ENCODE results near the gene BRPF1.
"Not testable (repeated sequence)": the region's sequence is repeated elsewhere in the genome, so short reads cannot be mapped to it uniquely, and the experiment has no call there.

The BRPF1 gene

DNA sequence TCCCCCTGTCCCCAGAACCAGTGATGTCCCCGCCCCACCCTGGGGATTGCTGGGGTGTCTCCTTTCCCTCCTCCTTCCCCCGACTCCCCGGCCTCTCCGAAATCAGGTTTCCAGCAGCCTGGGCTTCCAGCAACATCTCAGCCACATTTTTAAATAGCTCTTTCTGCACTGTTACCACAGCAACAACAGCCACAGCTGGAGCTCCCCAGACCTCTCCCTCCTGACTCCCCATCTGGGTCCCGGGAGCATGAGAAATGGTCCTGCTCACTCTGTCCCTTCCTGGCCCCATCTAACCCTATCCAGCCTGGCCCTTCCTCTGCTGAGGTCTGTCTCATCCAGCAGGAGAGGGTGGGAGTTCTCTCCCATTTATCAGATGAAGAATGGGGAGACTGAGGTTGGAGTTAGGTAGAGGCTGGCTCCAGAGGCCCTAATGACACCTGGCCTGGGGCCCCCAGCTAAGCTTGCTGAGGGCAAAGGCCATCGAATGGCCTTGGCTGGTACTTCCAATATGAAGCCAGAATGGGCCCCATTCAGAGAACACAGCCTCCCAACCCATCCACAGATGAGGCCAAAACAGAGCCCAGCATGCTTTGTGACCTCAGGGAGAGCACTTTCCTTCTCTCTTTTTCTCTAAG is 36.7 kb downstream of the BRPF1 start:
- no peak for DNase-seq

DNA sequence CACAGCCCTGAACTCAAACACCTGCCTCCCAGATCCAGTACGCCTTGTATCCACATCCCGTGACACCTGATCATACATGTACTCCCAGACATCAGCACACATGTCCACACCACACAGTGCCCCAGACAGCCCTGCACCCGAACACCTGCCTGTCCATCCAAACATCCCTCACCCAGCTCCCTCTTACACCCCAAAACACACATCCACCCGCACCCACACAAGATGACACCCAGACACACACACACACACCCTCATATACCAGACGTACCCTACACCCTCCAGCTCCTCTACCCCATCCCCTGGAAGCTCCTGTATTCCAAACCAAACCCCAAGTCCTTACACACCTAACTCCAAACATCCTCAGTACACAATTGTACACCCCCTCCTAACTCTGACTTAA is 37.5 kb downstream of the BRPF1 start:
- DNase-seq, result no peak

DNA sequence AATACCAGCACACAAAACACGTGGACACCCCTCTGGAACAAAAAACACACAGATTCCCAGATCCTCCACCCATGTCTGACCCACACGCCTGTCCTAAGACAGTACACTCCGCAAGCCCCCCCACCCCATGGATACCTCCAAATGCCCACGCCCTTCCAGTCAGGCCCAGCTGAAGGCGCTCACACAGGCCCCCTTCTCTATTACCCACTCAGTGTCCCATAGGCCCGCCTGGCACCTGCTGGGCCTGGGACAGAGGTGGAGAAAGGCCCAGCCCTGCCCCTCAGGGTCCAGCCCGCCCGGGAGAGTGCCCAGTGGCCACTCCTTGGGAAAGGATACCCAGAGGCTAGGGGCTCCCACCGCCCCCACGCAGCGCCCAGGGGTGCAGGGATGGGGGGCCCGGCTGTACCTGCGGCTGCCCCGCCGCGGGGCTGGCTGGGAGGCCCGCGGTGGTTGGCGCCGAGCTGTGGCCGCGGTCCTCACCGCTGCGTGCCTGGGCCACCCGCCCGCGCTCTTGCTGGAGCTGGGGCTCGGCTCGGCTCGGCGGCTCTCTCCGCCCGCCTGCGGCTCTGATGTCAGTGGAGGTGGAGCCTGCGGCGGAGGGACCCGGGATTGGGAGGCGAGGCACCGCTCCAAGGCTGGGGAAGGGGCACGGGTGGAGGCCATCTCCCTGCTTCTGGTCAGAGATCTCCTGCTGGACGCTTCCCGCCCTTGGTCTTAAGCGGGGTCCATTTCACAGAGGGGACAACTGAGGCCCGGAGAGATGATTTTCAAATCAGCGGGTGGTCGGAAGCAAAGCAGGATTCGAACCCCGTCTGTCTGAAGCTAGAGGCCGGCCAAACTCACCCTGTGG is 38.1 kb downstream of the BRPF1 start, which contains the start of gene CAMK1:
Gene CAMK1 (minus strand): TSS at position 522 of the 850 bp plus-strand sequence. CDS start 2,198 bp downstream, outside the sequence.
- DNase-seq, result peak; percentile 84

DNA sequence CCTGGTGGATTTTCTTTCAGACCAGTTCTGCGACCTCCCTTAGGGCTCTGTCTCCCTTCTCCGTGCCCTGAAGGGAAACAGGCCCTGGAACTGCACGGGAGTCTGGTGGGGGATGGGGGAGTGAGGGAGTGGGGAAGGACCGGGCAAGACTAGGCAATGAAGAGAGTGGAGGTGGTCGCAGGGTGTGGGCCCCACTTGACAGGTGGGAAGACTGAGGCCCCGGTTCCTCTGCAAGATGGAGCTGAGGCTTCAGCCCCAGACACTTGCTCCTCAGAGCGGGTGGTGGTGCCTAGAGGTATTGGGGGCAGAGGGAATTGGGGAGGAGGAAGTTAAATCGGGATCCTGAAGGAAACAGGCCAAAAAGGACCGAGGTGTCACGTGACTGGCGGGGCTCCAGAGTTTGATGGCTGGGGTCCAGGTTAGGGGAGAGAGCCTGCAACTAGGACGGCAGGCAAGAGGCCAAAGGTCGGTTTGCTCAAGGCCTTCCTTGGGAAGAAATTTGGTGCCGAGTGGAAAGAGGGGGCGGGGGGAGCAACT is 38.8 kb downstream of the BRPF1 start:
- DNase-seq, result peak; percentile 49

DNA sequence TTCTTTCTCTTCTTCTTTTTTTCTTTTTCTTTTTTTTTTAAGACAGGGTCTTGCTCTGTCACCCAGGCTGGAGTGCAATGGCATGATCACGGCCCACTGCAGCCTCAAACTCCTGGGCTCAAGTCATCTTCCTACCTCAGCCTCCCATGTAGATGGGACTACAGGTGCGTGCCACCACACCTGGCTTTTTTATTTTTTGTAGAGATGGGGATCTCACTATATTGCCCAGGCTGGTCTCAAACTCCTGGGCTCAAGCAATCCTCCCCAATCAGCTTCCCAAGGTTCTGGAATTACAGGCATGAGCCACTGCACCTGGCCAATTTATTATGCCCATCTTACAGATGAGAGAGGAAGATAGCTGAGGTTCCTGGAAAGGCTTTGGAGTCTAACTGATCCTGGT is 39.5 kb downstream of the BRPF1 start:
- DNase-seq, result not testable (repeated sequence)

DNA sequence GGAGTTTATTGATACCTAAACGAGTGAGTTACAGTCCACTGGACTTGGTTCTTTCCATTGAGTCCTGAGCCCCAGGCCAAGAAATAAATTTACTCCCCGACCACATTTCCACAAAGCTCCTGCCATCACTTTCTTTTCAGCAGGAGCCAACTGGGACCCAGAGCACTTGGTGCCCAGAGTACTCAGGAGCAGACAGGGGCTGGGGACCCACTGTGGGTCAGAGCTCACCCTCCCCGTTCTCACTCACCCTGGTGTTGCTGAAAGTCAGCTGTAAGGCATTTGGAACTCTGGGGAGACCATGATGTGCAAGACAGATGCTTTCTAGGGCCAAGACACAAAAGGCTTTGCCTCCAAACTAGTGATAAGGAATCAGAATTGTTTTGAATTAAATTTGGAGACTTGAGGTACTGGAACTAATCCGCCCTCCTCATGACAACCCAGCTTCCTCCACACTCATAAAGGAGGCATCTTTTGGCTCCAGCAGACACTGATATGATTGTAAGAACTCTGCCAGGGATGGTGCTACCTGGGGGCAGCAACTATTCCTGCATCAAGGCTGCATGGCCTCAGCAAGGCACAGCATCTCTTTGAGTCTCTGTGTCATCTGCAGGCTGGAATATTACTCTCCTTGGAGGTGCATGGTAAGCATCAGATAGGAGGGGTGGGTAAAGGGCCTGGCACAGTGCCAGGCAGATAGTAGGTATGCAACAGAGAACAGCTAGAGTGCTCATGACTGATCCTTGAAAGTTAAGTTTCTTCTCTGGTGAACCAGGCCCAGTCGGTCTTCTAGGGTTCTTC is 45.6 kb downstream of the BRPF1 start:
- no peak for DNase-seq

DNA sequence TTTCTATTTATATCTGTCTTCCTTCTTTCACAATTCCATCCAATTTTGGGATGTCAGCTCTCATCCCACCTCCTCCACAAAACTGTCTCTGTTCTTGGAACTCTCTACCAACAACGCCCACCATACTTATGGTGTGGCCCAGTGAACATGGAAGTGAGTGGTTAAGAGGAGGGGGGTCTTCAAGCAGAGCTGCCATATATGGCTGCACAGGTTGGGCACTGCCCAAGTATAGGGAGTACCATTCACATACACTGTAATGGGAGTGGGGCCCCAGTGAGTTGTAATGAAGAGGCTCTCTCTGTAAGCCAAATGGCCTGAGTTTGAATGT is 46.1 kb downstream of the BRPF1 start:
- no peak for DNase-seq

DNA sequence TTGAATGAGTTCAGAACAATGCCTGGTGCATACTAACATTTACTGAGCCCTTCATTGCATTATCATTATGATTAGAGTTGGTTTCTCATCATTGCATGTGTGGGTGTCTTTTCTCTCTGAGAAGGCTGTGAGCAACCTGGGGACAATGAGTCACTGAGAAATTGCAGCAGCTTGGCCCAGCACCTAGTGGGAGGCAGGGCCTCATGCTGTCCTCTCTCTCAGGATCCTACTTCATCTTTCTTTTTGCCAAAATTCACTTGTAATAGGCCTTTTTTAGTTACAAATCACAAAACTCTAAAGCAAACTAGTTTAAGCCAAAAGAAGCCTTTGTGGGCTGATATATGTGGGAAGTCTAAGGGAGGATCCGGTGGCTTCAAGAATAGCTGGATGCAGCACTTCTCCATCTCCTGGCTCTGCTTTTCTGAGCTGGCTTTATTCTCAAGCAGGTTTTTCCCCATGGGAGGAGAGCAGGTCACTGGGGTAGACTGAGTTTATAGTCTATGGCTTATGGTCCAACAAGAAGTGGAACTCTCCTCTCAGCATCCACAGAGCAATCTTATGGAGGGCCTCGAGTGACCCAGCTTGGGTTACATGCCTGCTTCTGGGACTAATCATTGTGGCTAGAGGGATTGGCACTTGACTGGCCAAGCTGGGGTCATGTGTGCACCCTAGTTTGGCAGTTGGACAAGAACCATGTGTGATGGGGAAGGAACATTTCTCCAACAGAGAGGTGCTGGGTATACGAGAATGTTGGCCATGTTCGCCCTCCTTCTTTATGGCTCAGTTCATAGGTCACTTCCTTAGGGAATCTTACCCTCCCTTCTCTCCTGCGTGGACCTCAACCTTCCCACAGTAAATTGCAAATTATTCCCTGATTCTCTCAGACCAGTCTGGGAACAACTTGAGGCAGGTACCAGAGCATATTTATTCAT is 46.9 kb downstream of the BRPF1 start:
- no peak for DNase-seq

DNA sequence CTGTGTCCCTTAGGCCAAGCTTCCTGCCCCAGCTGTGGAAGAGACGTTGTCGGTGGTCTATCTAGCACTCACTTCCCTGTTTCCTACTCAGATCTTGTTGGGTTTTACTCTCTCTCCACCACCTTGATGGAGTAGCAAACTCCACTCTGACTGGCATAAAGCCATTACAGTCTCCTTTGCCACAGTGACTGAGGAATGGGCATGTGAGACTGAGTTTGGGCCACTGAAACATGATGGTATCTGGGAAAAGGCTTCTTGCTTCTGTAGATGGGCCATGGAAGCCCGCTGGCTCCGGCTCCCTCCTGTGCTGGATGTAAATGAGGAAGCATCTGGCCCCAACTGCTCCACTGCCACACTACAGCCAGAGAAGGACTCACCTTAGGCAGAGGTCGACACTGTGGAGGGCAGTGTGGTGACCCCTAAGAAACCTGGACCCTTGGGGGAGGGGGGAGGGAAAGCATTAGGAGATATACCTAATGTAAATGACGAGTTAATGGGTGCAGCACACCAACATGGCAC is 47.6 kb downstream of the BRPF1 start:
- DNase-seq, result no peak

DNA sequence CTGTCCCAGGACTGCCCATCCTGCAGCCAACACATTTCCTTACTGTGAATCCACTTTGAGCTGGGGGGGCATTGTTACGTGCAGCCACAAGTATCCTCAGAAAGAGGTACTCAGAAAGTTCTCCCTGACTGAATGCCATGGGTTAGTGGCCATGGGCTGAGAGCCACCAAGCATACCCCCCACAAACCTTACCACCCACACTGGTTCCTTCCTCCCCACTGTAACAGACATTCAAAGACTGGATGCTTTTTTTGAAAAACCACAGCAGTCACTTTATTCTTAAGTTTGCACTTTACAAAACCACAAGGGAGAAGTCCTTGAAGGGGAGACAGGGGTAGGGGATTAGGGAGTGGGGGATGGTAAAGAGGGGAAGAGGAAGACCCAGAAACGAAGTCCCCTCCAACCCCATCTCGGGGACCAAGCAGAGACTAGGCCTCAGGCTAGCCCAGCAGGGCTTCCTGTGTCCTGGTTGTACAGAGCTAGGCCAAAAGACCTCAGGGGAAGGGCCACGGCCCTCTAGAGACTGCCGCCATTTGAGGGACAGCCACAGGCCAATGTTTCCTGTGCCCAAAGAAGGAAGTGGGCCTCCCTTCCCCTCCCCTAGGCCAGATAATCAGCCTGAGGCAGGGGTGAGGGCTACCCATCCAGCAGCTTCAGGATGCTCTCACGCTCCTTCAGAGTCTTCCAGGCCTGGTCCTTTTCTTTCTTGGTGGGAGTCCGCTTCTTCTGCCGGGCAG is 48.4 kb downstream of the BRPF1 start:
- no peak for DNase-seq

DNA sequence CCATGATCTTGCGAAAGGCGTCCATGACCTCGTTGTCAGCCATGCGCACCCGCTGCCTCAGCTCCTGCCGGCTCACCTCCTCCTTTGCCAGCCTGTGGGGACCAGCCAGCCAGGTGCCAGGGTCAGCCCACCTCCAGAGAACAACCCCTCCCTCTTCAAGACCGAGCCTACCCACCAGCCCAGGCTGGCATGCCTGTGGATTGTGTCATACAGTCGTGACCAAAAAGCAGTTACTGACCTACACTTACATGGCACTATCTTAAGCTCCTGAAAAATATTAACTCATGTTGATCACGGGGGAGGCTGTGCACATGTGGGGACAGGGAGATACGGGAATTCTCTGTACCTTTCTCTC is 48.9 kb downstream of the BRPF1 start:
- DNase-seq, result no peak

DNA sequence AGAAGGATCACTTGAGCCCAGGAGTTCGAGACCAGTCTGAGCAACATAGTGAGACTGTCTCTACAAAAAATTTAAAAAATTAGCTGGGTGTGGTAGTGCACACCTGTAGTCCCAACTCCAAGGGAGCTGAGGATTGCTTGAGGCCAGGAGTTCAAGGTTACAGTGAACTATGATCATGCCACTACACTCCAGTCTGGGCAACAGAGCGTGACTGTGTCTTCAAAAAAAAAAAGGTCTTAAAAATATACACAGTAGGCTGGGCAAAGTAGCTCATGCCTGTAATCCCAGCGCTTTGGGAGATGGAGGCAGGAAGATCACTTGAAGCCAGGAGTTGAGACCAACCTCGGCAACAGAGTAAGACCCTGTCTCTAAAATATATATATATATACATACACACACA is 49.4 kb downstream of the BRPF1 start:
- DNase-seq, result no peak

DNA sequence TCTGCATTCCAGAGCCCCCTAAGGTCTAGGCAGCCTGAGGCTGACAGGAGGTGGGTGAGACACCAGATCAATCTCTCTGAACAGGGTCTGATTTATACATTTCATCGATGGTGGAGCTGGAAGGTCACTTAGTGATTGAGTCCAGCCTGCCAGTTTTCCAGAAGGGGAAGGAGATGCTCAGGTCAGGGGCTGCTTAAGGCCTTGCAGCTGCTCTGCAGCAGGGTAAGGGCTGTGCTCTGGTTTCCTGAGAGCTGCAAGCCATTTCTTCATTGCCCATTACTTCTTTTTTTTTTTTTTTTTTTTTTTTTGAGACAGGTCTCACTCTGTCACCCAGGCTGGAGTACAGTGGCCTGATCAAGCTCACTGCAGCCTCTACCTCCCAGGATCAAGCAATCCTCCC is 50.0 kb downstream of the BRPF1 start:
- no peak for DNase-seq

DNA sequence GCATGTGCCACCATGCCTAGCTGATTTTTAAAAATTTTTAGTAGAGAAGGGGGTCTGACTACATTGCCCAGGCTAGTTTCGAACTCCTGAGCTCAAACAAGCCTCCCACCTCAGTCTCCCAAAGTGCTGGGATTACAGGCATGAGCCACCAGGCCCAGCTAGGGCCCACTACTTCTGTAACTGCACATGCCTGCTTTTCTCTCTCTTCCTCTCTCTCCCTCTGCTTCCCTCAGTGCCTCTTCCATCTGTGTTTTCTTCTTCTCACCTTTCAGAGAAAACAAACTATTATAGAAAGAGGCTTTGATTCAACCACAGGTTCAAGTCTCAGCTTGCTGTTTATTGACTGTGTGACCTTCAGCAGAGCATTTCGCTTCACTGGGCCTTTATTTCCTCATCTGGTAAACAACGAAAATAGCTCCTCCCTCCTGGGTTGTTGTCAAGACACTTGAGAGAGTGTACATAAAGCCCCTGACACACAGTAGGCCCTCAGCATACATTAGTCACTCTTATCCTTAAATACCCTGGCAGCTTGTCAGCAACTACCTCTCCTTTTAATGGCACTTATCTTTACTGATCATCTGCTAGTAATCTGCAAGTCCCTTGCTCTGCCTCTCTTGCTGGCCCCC is 50.6 kb downstream of the BRPF1 start:
- DNase-seq, result no peak

DNA sequence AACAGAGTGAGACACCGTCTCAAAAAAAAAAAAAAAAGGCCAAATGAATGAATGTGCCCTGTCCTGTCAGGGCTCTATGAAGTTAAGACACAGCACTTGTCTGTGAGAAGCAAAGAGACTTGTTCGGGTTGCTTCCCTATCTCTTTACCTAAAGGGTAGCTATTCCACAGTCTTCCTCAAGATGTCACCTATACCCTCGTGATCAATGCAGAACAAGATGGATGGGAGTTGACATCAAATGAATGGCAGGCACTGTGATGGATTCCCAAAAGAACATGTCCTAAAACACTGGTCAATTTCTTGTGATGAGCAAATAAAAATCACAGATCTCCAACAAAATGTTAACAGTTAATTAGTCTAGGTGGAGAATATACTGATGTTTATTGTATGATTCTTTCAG is 51.2 kb downstream of the BRPF1 start:
- no peak for DNase-seq

DNA sequence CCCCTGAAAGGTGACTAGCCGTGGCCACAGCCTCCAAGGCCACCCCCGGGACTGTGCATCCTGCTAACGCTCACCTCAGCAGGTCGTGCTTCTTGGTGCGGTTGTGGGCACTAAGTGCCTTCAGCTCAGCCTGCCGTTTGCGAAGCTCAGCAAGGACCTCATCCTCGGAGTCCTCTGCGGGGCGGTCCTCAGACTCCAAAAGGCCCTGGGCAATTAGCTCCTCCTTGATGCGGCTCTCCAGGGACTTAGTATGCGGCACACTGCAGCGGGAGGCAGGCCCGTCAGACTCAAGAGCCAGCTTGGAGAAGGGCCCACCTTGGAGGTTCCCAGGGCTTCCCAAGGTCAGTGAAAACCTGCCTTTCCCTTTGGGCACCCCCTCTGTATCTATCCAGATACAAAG is 52.4 kb downstream of the BRPF1 start:
- no peak for DNase-seq

DNA sequence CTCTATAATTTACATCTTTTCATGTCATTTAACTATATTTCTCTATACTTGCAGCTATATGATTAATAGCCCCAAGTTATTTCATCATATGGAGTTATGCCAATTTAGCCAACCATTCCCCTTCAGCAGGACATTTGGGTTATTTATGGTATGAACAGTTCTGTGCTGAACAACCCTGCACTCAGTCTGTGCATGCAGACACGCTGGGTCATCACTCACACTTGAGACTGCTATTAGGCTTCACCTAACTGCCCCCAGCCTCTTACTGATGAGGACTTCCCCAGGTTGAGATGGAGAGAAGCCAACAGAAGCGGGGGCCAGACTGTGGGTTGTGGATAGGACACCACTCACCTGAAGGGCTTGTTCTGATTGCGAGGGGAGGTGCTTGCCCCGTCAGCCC is 53.4 kb downstream of the BRPF1 start:
- DNase-seq, result no peak

DNA sequence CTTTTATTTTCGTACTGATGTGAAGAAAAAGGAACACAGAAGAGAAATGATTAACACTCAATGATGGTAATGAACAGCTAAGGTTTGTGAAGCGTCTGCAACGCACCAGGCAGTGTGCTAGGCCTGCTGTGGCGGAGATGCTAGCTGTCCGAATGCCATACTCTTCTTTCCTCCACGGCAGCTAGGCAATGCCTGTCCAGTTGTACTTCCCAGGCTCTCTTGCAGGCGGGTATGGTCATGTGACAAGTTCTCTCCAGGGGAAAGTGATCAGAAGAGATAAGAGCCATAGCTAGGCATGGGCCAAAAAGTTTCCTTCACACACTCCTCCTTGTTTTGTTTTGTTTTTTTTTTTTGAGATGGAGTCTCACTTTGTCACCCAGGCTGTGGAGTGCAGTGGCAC is 54.1 kb downstream of the BRPF1 start:
- DNase-seq, result no peak

DNA sequence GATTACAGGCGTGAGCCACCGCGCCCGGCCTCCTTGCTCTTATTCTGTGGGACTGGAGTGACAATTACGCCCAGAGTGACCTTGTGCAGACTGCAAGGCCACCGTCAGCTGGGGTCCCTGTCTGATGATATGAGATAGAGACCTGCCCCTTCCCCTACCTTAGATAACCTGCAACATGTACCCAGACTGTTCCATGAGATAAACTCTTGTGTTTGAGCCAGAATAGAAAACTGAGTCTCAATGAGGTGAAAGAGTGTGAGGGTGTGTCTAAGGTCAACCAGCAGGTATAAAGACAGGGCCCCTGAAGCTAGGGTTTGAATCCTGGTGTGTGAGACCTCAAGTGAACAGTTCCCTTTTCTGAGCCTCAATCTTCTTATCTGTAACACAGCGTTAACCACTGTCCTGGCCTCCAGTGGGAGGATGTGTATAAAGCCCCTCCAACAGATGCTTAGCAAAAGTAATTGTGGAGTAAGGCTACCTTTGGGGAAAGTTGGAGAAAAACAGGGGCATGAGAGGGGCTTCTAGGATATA is 54.7 kb downstream of the BRPF1 start:
- no peak for DNase-seq

Data from right kidney (tissue), 1 donor.